SHP77 (cell line): Measurements from ENCODE around the gene ARFIP1.
"Not testable (repeated sequence)": the region's sequence is repeated elsewhere in the genome, so short reads cannot be mapped to it uniquely, and the experiment has no call there.

ENCODE experiments used
- DNase-seq, 2 experiments: peaks; one replicate each; lab custom pipeline; 2025; lab: John Stamatoyannopoulos, UW

Gene ARFIP1, protein sequence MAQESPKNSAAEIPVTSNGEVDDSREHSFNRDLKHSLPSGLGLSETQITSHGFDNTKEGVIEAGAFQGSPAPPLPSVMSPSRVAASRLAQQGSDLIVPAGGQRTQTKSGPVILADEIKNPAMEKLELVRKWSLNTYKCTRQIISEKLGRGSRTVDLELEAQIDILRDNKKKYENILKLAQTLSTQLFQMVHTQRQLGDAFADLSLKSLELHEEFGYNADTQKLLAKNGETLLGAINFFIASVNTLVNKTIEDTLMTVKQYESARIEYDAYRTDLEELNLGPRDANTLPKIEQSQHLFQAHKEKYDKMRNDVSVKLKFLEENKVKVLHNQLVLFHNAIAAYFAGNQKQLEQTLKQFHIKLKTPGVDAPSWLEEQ

DNA sequence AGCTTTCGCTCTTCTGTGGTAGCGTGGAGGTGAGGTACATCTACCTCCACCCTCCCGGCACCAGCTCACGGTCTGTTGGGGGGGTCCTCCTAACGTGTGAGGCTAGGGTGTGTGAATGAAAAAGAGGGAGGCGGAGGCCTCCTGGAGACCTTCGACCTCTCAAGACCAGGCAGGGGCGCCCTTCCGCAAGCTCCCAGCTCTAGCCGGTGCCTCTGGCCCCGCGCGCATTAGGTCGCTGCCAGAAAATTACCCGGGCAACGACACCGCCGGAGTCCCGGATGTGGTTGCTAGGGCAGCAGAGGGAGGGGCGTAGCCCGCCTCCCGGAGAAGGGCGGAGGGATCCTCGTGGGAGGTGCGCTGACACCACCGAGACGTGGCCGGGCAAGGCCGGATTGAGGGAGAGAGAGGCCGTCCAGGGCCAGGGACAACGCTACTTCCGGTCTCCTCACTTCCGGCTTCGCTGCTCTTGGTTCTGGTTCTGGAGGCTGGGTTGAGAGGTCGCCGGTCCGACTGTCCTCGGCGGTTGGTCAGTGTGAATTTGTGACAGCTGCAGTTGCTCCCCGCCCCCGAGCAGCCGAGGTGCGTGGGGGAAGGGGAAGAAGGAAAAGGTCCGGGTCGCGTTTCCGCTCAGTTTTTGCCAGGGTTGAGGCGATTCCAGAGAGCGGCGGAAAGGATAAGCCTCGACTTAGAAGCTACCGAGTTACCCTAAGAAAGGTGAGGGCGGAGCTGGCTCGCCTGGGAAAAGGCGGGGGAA is at the start of gene ARFIP1, which contains the start of gene TIGD4:
Gene ARFIP1 (plus strand): TSS at position 442 of the 754 bp plus-strand sequence. CDS start 49,680 bp downstream, outside the sequence.
Gene TIGD4 (minus strand): TSS at position 218 of the 754 bp plus-strand sequence. CDS start 8,726 bp downstream, outside the sequence.
- peak; percentile 83 to 85 for DNase-seq

DNA sequence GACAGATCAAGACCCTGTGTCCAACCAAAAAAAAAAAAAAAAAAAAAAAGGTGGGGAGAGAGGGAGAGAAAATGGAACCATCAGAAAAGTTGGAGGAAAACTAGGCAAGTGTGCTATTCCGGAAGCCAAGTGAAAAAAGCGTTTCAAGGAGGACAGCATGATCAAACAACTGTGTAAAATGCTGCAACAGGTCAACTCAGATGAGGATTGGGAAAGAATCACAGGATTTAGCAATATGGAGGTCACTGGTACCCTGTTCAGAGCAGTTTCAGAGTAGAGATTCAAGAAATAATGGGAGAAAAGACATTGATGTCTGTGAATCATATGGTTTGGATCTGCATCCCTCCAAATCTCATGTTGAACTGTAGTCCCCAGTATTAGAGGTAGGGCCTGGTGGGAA is 47.8 kb upstream of the ARFIP1 start:
- DNase-seq = no peak

DNA sequence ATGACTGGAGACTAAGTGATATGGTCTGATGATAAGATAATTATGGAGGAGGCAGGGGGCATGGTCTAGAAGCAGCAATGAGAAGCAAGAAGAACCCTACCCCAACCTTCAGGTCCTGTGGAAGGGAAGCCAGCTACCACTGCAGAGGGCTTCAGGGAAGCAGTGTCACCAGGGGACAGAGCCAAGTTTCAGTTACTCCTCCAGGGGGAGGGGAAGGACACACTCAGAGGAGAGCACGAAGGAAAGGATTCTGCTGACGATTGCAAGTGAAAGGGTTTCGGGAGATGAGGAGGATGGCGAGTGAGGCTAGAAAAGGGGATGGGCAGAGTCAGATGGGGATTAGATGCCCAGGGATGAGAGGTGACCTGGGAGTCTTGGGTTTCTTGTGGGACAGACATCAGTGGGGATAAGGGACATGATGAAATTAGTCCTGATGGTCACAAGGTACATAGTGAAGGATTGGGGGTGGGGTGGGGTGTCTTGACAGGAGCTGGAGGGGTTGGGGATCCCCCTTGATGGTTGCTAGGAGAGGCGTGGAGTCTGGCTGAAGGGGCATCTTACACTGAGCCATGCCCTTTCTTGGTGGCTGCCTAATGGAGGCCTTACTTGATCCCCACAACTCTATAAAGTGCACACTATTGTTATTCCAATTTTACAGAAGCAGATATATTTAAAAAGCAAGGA is 45.6 kb upstream of the ARFIP1 start:
- DNase-seq = no peak

DNA sequence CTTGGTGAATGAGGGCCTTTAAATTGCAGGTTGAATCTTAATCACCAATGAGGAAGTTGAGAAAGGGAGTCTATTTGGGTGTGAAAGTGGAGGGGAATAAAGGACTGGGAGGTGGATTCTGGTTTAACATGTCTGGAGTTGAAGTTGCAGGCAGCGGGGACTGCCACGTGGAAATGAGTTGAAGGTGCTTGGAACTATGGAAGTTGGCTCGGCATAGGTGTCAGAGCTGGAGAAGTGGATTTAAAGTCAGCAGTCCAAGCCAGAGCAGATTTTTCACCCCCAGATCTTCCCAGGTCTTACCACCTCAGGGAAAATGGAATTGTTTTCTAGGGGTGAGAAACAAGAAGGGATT is 45.1 kb upstream of the ARFIP1 start:
- DNase-seq = no peak

DNA sequence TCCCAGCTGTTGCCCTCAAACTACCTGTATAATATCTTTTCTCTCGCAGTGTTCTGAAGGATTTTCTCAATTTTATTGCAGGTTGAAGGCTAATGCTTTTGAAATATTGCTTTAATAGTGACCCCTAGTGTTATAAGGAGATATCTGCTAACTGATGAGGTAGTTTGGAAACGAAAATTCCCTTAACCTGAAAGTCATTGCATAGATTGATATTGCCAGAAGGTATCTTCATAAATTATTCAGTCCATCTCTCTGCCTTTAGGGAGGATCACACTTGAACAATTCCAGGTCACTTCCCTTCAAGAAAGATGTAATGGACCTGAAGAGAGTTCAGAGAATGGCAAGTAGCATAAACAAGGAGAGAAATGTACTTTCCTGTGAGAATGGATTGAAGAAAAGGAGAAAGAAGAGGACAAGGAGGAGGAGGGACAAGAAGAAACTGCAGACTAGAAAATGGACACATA is 44.3 kb upstream of the ARFIP1 start:
- no peak for DNase-seq

DNA sequence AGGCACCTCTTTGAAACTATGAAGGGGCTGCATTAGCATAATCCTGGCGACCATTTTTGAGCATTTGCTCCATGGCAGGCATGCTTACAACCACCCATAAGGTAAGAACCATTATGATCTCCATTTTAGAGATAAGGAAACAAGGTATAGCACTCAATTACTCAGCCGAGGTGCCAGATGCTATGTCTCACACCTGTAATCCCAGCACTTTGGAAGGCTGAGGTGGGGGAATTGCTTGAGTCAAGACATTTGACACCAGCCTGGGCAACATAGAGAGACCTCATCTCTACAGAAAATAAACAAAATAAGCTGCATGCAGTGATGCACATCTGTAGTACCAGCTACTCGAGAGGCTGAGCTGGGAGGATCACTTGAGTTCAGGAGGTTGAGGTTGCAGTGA is 43.8 kb upstream of the ARFIP1 start:
- DNase-seq = no peak

DNA sequence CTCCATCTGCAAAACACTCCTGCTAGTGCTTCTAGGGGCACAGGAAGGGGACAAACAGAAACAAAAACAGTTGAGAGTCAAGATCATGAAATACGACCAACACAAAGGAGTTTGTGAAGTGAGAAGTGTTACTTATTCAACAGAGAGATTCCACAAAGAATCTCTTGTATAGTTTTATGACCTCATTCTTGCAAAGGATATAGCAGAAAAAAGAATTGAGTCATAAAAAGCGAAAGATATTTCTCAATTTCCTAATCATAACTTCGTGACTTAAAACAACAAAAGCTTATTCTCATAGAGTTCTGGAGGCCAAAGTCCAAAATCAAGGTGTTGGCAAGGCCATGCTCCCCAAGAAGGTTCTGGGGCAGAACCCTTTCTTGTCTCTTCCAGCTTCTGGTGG is 40.9 kb upstream of the ARFIP1 start:
- DNase-seq = no peak

DNA sequence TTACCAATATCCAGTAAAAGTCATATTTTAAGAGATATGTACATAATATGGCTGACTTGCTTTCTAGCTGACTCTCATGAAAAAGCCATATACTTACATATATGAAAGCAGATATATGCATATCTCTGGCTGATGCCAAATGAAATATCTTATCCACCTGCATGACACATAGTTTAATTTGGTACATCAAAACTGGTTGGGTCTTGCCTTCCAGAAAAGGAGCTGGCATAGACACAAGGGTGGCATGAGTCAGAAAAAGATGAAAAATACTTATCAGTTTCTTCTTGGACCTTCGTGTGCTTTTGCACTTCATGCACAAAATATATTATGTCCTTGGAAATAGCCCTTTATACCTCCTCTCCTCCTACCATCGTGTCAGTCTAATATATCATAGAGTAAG is 32.3 kb upstream of the ARFIP1 start:
- no peak for DNase-seq

DNA sequence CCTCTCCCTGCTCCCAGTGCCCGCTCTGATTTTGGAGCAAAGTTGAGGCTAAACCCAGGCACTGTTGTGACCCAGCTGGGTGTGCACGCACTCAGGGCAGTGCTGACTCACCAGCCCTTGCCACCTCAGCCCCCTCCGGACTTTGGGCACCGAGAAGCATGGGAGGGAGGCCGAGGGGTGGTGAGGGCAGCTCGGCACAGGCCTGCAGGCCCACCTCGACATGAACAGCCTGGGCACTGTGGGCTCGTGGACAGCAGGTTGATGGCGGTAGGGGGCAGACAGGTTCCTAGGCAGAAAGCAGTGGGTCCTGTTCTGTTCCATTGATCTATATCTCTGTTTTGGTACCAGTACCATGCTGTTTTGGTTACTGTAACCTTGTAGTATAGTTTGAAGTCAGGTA is 31.1 kb upstream of the ARFIP1 start:
- DNase-seq = no peak

DNA sequence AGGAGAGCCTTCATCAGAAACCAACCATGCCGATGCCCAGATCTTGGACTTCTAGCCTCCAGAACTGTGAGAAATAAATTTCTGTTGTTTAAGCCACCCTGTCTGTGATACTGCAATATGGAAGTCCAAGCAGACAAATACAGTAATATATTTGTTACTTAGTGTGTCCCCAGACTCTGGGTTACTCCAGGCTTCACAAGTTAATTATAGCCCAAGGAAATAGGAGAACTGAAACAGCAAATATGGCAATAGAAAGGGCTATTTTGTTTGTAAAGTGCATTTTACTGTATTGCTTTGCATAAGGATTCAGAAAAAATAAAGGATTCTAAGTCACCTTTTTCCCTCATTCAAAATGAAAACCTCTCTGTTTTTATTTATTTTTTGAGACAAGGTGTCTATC is 16.0 kb upstream of the ARFIP1 start:
- no peak for DNase-seq

DNA sequence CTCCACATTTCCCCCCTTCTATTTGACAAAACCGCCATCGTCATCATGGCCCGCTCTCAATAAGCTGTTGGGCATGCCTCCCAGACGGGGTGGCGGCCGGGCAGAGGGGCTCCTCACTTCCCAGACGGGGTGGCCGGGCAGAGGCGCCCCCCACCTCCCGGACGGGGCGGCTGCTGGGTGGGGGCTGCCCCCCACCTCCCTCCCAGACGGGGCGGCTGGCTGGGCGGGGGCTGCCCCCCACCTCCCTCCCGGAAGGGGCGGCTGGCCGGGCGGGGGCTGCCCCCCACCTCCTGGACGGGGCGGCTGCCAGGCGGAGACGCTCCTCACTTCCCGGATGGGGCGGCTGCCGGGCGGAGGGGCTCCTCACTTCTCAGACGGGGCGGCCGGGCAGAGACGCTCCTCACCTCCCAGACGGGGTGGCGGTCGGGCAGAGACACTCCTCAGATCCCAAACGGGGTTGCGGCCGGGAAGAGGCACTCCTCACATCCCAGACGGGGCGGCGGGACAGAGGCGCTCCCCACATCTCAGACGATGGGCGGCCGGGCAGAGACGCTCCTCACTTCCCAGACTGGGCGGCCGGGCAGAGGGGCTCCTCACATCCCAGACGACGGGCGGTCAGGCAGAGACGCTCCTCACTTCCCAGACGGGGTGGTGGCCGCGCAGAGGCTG is 14.6 kb upstream of the ARFIP1 start:
- not testable (repeated sequence) for DNase-seq

DNA sequence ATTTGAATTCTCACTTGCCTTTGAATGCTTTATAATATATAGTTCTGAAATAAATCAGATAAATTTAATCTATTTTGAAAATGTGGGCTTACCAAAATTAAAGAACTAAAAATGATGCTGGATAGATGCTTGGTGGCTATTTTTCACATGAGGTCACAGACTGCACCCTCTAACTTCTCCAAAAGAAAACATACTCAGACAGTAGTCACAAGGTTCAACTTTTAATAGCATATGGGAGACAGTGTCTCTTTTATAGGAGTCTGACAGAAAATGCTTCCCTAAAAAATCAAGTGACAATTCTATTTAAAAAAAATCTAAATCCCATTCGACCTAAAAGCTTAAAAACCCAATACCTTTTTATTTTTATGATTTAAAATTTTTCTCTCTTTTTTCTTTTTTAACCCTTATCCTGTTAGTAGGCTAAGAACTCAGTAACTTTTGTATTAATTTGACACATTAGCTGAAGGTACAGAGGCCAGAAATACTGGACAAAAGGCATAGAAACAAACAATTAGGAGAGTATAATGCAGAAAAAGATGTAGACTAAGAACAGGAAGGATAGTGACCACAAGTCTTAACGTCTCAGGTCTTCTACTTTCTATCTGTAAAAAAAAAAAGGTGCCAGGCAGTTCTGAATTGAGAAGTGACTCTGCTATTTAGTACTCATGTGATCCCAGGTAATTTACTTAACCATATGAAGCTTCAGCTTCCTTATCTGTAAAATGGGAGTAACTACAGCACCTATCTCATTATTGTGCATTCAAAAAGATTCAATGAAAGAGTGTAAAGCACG is 7.8 kb upstream of the ARFIP1 start:
- no peak for DNase-seq

DNA sequence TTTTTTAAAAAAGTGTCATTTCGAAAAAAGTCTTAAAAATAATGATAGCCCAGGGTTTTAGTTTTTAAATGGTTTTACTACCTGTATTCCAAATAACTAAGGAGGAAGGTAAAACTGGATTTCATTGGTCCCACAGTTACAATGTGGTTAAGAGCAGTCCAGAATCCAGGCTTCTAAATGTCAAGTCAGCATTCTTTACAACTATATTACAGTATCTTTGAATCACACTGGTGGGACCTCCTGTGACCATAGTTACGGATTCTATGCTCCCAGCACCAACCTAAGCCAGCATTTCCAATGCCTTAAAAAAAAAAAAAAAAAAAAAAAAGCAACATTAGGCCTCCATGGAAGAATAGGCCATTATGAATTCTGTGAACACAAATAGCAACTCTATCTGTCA is 6.4 kb upstream of the ARFIP1 start:
- DNase-seq = no peak

DNA sequence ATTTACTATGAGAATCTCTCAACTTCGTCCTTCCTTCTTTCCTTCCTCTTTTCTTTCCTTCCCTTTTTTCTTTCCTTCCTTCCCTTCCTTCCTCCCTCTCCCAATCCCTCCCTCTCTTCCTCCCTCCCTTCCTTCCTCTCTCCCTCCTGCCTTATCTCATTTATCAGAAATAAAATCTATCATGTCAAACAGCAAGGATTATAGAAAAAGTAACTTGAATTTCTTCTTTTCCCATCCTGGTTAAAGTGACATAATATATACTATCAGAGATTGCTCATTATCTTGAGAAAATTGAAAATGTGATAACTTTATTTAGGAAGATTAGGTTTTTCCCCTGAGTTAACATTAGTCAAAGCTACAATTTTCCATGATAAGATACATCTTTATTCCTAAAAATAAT is 5.8 kb upstream of the ARFIP1 start:
- no peak for DNase-seq

DNA sequence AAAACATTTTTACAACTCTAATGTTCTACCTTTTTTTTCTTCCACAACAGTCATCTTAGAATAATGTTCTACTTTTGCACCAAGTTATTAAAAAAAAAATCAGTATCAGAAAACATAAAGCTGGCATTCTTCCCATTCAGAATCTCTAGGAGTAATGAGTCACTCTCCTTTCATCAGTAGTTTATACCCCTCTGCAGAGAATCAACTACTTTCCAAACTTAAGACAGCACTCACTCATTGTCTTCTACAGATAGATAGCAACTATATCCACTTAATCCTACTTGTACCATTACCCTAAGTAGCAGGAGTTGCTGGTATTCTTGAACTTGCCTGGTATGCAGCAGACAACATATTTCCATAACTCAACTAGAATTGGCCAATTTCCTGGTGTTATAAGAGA is 3.4 kb upstream of the ARFIP1 start:
- no peak for DNase-seq

DNA sequence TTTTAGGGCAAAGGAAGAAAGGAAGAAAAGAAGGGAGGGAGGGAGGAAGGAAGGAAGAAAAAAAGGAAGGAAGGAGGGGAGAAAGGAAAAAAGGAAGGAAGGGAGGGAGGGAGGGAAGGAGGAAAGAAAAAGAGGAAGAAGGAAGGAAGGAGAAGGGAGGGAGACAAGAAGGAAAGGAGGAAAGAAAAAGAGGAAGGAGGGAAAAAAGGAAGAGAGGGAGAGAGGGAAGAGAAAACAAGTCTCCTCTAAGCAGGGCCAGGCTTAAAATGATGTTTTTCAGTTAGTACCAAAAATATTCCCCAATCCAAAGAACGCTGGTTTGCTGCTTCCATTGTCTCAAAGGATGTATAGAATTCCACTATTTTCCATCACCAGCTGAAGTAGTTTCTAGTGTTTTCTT is 2.3 kb upstream of the ARFIP1 start:
- no peak for DNase-seq

DNA sequence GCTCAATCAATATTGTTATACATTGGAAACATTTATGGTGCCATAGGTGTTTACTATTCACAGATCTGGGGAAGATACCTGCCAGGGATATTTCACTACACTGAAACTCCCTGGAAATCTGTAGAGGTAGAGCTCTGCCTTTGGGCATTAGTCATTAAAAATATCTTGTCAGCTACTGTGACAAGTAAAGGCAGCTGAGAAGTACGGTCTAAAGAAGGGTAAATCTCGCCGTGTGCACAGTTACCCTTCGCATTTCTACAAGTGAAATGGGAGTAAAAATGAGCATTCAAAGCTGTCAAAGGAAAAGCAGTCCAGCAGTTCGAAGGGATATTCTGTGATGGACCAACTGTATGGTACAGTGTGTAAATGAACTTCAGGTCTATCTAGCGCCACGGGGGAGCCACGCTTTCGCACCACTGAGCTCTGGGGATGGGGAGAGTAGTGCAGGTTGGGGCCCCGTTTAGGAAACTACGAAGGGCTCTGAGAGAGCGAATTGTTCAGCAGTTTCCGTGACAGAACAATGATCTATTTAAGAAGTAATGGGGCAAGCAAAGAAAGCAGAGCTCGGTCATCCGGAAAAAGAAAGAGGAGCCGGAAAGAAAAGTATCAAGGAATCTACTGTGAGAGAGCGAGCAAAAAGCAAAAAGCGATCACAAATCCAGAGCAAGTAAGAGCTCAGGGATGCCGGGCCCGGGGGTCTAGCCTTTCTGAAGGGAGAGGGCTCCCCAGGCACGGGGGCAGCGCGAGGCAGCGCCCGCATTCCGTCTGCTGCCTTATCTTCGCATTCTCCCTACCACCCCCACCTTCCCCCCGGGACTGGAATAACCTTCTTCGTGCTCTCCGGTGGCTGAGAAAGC is 870 bp upstream of the ARFIP1 start:
- DNase-seq = no peak

DNA sequence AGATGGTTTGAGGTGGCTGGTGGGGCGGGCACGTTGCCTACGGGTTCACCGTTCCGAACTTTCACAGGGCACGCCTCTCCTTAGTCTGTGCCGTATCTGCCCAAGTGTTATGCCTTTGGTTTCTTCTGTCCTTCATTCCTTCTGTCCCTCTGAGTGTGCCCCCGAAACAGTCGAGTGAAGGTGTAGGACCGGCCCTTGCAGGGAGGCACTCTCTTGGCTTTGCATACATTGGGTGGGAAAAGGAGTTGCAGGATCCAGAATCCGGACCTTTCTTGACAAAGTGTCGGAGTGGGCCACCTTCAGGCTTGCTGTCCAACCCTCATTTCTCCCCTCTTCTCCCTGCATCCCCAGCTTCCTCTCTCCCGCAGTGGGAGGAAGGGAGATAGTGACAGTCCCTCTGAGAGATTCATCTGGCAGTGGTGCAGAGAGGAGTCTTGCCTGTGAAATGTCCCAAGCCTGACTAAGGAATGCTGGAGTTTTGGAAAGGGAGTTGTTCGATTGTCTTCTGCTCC is 569 bp downstream of the ARFIP1 start:
- no peak for DNase-seq

DNA sequence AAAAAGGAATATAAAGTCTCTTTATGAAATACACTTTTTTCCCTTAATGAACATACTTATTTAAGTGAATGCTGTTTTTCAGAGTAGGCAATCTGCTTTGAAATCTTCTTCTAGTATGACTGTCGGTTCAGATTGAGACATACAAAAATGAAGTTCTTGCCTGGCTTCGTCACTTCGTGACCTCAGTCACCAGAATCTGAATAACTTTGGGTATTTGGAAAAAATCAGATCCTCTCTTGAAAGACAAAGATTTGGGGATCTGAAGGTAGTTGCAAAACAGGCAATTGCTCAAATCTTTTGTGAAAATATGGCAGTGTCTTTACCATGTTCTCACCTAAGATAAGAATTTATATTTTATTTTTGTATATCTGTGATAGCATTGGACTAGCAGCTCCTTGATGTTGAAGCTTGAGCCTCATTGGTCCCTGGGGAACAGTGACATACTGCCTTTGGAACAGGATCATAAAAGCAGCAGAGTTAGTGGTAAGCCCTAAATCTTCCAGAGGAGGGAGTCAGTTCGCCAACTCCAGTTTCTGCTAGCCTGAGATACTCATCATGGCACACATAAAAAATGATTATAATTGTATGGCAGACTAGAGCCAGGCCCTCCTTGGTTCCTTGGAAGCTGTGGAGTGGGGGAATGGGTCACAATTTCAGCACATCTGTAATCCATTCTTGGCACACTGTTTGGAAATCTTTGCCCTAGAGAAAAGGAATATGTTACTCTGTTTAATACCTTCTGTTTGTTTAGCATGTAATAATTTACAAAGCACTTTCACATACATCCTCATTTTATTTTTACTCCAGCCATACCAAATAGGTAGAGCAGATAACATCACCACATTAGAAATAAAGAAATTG is 5.0 kb downstream of the ARFIP1 start:
- DNase-seq = no peak
